ENCODE results near the gene CYP1A2.
A peak's percentile ranks its signal among the peaks of the same experiment; 100 is the strongest.

DNA sequence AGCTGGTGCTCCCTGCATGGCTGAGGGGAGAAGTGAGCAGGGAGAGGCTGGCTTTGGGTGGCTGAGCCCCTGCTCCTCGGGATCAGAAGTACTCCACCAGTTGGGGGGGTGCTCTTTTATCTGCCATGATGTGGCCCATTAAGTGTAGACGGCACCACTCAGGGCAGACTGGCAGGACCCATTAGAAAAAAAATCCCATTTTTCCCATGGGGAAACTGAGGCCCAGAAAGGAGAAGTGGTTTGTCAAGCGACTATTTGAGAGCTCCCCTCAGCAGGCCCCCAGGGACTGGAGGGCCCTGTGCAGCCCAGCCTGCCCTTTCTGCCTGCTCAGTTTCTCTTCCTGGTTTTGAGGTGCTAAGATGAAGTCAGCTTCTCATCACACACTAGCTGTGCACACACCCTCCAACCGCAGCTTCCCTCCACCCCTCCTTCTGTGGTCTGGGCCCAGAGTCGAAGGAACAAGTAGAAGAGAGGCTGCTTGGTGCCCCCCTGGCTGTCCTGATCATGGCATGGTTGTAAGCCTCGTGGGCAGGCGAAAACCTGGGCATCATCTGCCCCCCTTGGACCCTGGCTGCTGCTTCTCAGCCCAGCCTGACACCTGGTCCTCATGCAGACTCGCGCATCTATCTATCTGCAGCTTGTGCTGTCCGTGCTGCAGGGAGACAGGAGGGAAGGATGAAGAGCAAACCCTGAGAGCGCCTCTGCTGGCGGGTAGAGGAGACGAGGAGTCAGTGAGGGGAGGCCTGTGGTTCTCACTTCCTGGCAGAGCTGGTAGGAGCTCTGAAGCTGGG lies 38.8 kb downstream of the CYP1A2 start:
- TF ChIP-seq, protein P1, sequence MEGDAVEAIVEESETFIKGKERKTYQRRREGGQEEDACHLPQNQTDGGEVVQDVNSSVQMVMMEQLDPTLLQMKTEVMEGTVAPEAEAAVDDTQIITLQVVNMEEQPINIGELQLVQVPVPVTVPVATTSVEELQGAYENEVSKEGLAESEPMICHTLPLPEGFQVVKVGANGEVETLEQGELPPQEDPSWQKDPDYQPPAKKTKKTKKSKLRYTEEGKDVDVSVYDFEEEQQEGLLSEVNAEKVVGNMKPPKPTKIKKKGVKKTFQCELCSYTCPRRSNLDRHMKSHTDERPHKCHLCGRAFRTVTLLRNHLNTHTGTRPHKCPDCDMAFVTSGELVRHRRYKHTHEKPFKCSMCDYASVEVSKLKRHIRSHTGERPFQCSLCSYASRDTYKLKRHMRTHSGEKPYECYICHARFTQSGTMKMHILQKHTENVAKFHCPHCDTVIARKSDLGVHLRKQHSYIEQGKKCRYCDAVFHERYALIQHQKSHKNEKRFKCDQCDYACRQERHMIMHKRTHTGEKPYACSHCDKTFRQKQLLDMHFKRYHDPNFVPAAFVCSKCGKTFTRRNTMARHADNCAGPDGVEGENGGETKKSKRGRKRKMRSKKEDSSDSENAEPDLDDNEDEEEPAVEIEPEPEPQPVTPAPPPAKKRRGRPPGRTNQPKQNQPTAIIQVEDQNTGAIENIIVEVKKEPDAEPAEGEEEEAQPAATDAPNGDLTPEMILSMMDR (IDR thresholded peaks at IDR 0.05; ENCODE audit: insufficient read depth, low read length, poor library complexity, severe bottlenecking), result peak; percentile 89
- no peak for TF ChIP-seq EZH2phosphoT487 (conservative IDR thresholded peaks at IDR 0.05; ENCODE audit: low read length)

All from SU-DHL-6 (cell line).